Mammary epithelial cell (primary cell): Measurements from ENCODE around the gene PNPLA4.

Source experiments
- CTCF ChIP-seq, 2 donors: IDR thresholded peaks in 1 of 2; conservative IDR thresholded peaks in 1 of 2; 2 replicates each; pipeline ENCODE4 v1.5.1; 2011 to 2012; ENCODE audit warnings: inconsistent platforms in 2 of 2, low read length in 2 of 2, mild to moderate bottlenecking in 2 of 2, control low read depth in 1 of 2, low read depth in 1 of 2; ENCODE audit not compliant: insufficient read depth in 1 of 2; ENCODE audit errors: extremely low read depth in 1 of 2
- EZH2 ChIP-seq: IDR thresholded peaks from 2 replicates; pipeline ENCODE4 v1.6.1; 2012; ENCODE audit warnings: low read length, inconsistent platforms, borderline replicate concordance

DNA sequence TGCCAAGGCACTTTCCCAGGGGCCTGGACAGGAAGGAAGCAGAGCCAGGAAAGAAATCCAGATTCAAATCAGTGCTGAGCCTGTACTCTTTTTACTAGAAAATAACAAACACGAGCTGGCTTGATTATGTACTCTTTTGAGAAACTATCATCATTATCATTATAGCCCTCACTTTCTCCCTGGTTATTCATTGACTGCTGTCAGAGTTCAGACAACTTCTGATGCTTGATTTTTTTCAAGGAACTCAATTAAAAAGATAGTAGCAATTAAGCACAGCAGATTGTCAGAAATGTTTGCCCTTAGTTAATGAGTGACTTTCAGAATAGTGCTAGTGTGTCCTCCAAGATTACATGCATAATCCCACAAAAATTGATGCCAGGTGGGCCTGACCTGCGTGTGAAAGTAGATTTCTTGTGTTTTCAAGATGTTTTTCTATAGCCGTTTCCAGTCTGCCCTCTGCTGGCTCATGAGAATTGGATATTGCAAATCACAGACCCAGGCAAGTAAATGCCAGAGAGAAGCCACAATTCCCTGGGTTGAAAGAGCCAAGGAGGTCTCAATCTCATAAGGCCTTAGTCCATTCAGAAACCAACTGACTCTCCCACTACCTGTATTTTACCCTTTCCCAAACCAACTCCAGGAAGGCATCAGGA lies 14.3 kb upstream of the PNPLA4 start:
- TF ChIP-seq CTCF (conservative IDR thresholded peaks at IDR 0.05 in 1 of 2, IDR thresholded peaks at IDR 0.05 in 1 of 2; ENCODE audit: extremely low read depth in 1 of 2, insufficient read depth in 1 of 2, low read depth in 1 of 2, low read length in 2 of 2), result peak; percentile 24 to 46
- no peak for TF ChIP-seq EZH2
